GM23338 (cell line): ENCODE measurements around the gene FMN2. TPM values are rescaled to one million over a fixed set of nuclear protein-coding genes. Genes with fewer than 3 reads are reported as not detected.

ENCODE experiments used
- ATAC-seq: fragments of 200-7000 bp; cut with Tn5 transposase; 3 replicates; pipeline ENCODE4 v1.9.1; 2020
- DNase-seq: peaks from one replicate; pipeline ENCODE4 v3.0.0-alpha.2; 2015; ENCODE audit warnings: low spot score
- H2AFZ ChIP-seq: fragments of 200-600 bp; sonication (generic); 2 replicates; pipeline ENCODE4 v1.8.0; 2016; ENCODE audit warnings: antibody characterized with exemption, mild to moderate bottlenecking, moderate library complexity
- H3F3A ChIP-seq: fragments of 200-600 bp; sonication (generic); replicated peaks from 2 replicates; pipeline ENCODE4 v1.8.0; 2017; ENCODE audit warnings: antibody characterized with exemption, mixed run types, low read depth
- H3K27ac ChIP-seq: fragments of 200-600 bp; sonication (generic); 2 replicates; pipeline ENCODE4 v1.6.1; 2016; ENCODE audit warnings: low read depth
- H3K27me3 ChIP-seq: fragments of 200-600 bp; sonication (generic); 2 replicates; pipeline ENCODE4 v1.8.0; 2016; ENCODE audit warnings: mild to moderate bottlenecking, mixed run types, moderate library complexity; ENCODE audit not compliant: insufficient read depth
- H3K36me3 ChIP-seq: fragments of 200-600 bp; sonication (generic); 2 replicates; pipeline ENCODE4 v1.8.0; 2016; ENCODE audit warnings: mild to moderate bottlenecking; ENCODE audit not compliant: insufficient read depth
- H3K4me1 ChIP-seq: fragments of 200-600 bp; sonication (generic); 2 replicates; pipeline ENCODE4 v1.8.0; 2016; ENCODE audit warnings: mild to moderate bottlenecking, moderate library complexity; ENCODE audit not compliant: insufficient read depth
- H3K4me2 ChIP-seq: fragments of 200-600 bp; sonication (generic); 2 replicates; pipeline ENCODE4 v1.7.1; 2017; ENCODE audit warnings: mixed run types
- H3K4me3 ChIP-seq: fragments of 200-600 bp; sonication (generic); 2 replicates; pipeline ENCODE4 v1.6.1; 2016; ENCODE audit warnings: mixed run types
- H3K79me2 ChIP-seq: fragments of 200-600 bp; sonication (generic); replicated peaks from 2 replicates; pipeline ENCODE4 v1.8.0; 2017; ENCODE audit warnings: mild to moderate bottlenecking; ENCODE audit not compliant: insufficient read depth
- H3K9me2 ChIP-seq: fragments of 200-600 bp; sonication (generic); 2 replicates; pipeline ENCODE4 v1.8.0; 2017; ENCODE audit not compliant: insufficient read depth
- H4K20me1 ChIP-seq: fragments of 200-600 bp; sonication (generic); replicated peaks from 2 replicates; pipeline ENCODE4 v1.8.0; 2017; ENCODE audit warnings: mild to moderate bottlenecking; ENCODE audit not compliant: insufficient read depth
- H3K27ac Mint-ChIP-seq: 2 replicates; pipeline ENCODE4 v1.8.0; 2020; ENCODE audit warnings: inconsistent platforms, mild to moderate bottlenecking, moderate library complexity, mixed read lengths
- H3K27me3 Mint-ChIP-seq: 3 replicates; pipeline ENCODE4 v1.8.0; 2022; ENCODE audit warnings: low read depth, mild to moderate bottlenecking, moderate library complexity, mixed read lengths, inconsistent platforms; ENCODE audit not compliant: insufficient read depth, poor library complexity
- H3K36me3 Mint-ChIP-seq: 3 replicates; pipeline ENCODE4 v1.8.0; 2021; ENCODE audit warnings: low read depth, mild to moderate bottlenecking, inconsistent platforms, moderate library complexity, mixed read lengths
- H3K4me1 Mint-ChIP-seq: 3 replicates; pipeline ENCODE4 v1.8.0; 2020; ENCODE audit warnings: mild to moderate bottlenecking, inconsistent platforms, mixed read lengths
- H3K4me3 Mint-ChIP-seq: 3 replicates; pipeline ENCODE4 v1.8.0; 2021; ENCODE audit warnings: moderate library complexity, mild to moderate bottlenecking, inconsistent platforms, mixed read lengths
- H3K9me3 Mint-ChIP-seq: 3 replicates; pipeline ENCODE4 v1.8.0; 2020; ENCODE audit warnings: moderate library complexity, mild to moderate bottlenecking, inconsistent platforms, mixed read lengths
- CREB1 ChIP-seq: fragments of 250-450 bp; sonication (Bioruptor Pico); IDR thresholded peaks from 2 replicates; pipeline ENCODE4 v1.5.0; 2020; ENCODE audit warnings: low read depth, mild to moderate bottlenecking, moderate library complexity
- EZH2 ChIP-seq: fragments of 200-600 bp; sonication (generic); IDR thresholded peaks from one replicate; pipeline ENCODE4 v1.8.0; 2017; ENCODE audit warnings: antibody characterized with exemption, mild to moderate bottlenecking, low read depth; ENCODE audit not compliant: unreplicated experiment
- EZH2phosphoT487 ChIP-seq: fragments of 200-600 bp; sonication (generic); IDR thresholded peaks from one replicate; pipeline ENCODE4 v1.8.1; 2018; ENCODE audit warnings: antibody characterized with exemption; ENCODE audit not compliant: unreplicated experiment
- JUNB ChIP-seq: IDR thresholded peaks from one replicate; pipeline ENCODE4 v1.6.1; 2016; ENCODE audit warnings: antibody characterized with exemption; ENCODE audit not compliant: unreplicated experiment
- STAT1 ChIP-seq: IDR thresholded peaks from one replicate; pipeline ENCODE4 v1.6.1; 2016; ENCODE audit warnings: antibody characterized with exemption; ENCODE audit not compliant: unreplicated experiment
- ZNF114 ChIP-seq: fragments of 250-450 bp; sonication (Bioruptor Pico); IDR thresholded peaks from 2 replicates; pipeline ENCODE4 v1.5.0; 2020; ENCODE audit warnings: mild to moderate bottlenecking, moderate library complexity
- ZNF331 ChIP-seq: fragments of 250-450 bp; sonication (Bioruptor Pico); IDR thresholded peaks from 2 replicates; pipeline ENCODE4 v1.5.0; 2020; ENCODE audit warnings: low read depth, mild to moderate bottlenecking, moderate library complexity
- polyA plus RNA-seq: library from polyadenylated mRNA; unstranded; fragments of >200 nt; fragmentation: Nextera tagmentation; extraction: Ambion mirVana; gene quantifications from 2 replicates; pipeline ENCODE4 v1.2.1, GENCODE V29; 2016
- total RNA-seq: library from RNA; depleted of rRNA; stranded (reverse); fragments of >200 nt; shearing (Covaris generic); gene quantifications from 2 replicates; pipeline ENCODE4 v1.2.3, GENCODE V29; 2014
- TF ChIP-seq, protein P1 (sequence below): IDR thresholded peaks from one replicate; pipeline ENCODE4 v1.6.1; 2018; ENCODE audit warnings: antibody characterized with exemption; ENCODE audit not compliant: unreplicated experiment
- TF ChIP-seq, protein P2 (sequence below), 2 experiments: fragments of 200-600 bp in 1 of 2; sonication (generic) in 1 of 2; conservative IDR thresholded peaks; 2 replicates each; pipeline versions ENCODE4 v1.5.1 to v1.6.1; 2016 to 2017; ENCODE audit warnings: antibody characterized with exemption in 2 of 2, low read depth in 2 of 2, mild to moderate bottlenecking in 2 of 2, moderate library complexity in 1 of 2
- TF ChIP-seq, protein P3 (sequence below): IDR thresholded peaks from 2 replicates; pipeline ENCODE4 v1.6.1; 2016; ENCODE audit warnings: antibody characterized with exemption

Gene FMN2
- total and polyA plus RNA-seq, 2 experiments from 2014 or later: 1.5 to 2.5 TPM

DNA sequence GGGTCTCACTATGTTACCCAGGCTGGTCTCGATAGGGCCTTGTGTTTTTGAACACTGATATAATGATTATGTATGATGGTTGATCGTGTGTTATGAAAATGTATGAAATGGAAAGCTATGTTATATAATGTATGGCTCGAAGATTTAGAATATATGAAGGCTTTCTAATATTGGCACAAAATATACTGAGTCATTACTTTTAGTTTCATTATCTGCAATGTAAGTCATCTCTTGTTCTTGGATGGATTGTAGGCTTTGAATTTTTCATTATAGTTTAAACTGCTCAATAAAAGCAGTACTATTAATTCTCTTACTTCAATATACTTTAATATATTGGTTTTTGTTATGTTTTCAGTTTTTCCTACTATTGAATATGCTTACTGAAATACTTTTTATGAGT lies 10.1 kb downstream of the FMN2 start:
- Mint-ChIP-seq H3K4me1 (peaks cover 27% of the 10 kb centered on the region), H3K27me3 (no peaks in the 10 kb centered on the region), H3K27ac (0 out of 2 replicates have a peak overlapping the region, but pooled peaks have one; percentile 36), H3K9me3 (no peaks in the 10 kb centered on the region), H3K4me3 (no peak overlapping the region), H3K36me3 (no peaks in the 10 kb centered on the region)
- H3K27me3 ChIP-seq: no peaks in the 10 kb centered on the region
- TF ChIP-seq EZH2: no peak
- TF ChIP-seq, protein P1, sequence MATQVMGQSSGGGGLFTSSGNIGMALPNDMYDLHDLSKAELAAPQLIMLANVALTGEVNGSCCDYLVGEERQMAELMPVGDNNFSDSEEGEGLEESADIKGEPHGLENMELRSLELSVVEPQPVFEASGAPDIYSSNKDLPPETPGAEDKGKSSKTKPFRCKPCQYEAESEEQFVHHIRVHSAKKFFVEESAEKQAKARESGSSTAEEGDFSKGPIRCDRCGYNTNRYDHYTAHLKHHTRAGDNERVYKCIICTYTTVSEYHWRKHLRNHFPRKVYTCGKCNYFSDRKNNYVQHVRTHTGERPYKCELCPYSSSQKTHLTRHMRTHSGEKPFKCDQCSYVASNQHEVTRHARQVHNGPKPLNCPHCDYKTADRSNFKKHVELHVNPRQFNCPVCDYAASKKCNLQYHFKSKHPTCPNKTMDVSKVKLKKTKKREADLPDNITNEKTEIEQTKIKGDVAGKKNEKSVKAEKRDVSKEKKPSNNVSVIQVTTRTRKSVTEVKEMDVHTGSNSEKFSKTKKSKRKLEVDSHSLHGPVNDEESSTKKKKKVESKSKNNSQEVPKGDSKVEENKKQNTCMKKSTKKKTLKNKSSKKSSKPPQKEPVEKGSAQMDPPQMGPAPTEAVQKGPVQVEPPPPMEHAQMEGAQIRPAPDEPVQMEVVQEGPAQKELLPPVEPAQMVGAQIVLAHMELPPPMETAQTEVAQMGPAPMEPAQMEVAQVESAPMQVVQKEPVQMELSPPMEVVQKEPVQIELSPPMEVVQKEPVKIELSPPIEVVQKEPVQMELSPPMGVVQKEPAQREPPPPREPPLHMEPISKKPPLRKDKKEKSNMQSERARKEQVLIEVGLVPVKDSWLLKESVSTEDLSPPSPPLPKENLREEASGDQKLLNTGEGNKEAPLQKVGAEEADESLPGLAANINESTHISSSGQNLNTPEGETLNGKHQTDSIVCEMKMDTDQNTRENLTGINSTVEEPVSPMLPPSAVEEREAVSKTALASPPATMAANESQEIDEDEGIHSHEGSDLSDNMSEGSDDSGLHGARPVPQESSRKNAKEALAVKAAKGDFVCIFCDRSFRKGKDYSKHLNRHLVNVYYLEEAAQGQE: no peak
- no peak for DNase-seq
- no peak overlapping the region for H3K4me2 ChIP-seq
- H3K4me3 ChIP-seq: no peak overlapping the region
- H3F3A ChIP-seq: no peaks in the 10 kb centered on the region
- no peaks in the 10 kb centered on the region for H3K79me2 ChIP-seq
- H2AFZ ChIP-seq: no peak overlapping the region
- peaks cover 23% of the 10 kb centered on the region for H3K4me1 ChIP-seq
- ATAC-seq: no peak
- no peaks in the 10 kb centered on the region for H3K9me2 ChIP-seq
- no peaks in the 10 kb centered on the region for H4K20me1 ChIP-seq
- H3K27ac ChIP-seq: no peak overlapping the region
- no peaks in the 10 kb centered on the region for H3K36me3 ChIP-seq

DNA sequence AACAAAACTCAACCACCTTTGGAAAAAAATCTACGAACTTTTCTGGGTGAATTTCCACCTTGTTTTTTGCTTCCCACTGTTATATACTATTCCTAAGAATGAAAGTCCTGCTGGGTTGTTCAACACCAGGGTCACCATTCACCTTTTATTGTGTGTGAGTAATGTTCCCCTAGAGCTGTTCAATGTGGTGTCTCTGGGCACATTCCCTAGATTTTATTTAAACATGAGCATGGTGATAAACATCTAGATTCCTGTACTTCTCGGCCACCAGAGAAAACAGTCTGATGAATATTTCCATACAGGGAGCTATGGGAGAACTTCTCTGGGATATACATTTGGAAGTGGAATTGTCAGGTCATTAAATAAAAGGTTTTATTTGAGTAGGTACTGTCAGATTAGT lies 13.0 kb downstream of the FMN2 start:
- no peak for TF ChIP-seq ZNF114 (CRISPR knock-in tag)
- no peak for TF ChIP-seq EZH2phosphoT487
- no peak for TF ChIP-seq CREB1 (CRISPR knock-in tag)
- TF ChIP-seq, protein P2, sequence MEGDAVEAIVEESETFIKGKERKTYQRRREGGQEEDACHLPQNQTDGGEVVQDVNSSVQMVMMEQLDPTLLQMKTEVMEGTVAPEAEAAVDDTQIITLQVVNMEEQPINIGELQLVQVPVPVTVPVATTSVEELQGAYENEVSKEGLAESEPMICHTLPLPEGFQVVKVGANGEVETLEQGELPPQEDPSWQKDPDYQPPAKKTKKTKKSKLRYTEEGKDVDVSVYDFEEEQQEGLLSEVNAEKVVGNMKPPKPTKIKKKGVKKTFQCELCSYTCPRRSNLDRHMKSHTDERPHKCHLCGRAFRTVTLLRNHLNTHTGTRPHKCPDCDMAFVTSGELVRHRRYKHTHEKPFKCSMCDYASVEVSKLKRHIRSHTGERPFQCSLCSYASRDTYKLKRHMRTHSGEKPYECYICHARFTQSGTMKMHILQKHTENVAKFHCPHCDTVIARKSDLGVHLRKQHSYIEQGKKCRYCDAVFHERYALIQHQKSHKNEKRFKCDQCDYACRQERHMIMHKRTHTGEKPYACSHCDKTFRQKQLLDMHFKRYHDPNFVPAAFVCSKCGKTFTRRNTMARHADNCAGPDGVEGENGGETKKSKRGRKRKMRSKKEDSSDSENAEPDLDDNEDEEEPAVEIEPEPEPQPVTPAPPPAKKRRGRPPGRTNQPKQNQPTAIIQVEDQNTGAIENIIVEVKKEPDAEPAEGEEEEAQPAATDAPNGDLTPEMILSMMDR (conservative IDR thresholded peaks at IDR 0.05; ENCODE audit: low read depth in 2 of 2): no peak
- TF ChIP-seq JUNB: no peak
- TF ChIP-seq, protein P3, sequence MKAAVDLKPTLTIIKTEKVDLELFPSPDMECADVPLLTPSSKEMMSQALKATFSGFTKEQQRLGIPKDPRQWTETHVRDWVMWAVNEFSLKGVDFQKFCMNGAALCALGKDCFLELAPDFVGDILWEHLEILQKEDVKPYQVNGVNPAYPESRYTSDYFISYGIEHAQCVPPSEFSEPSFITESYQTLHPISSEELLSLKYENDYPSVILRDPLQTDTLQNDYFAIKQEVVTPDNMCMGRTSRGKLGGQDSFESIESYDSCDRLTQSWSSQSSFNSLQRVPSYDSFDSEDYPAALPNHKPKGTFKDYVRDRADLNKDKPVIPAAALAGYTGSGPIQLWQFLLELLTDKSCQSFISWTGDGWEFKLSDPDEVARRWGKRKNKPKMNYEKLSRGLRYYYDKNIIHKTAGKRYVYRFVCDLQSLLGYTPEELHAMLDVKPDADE: no peak
- no peak for TF ChIP-seq STAT1
- no peak for TF ChIP-seq EZH2
- TF ChIP-seq ZNF331 (CRISPR knock-in tag): no peak
- no peaks in the 10 kb centered on the region for H4K20me1 ChIP-seq
- Mint-ChIP-seq H3K4me3 (no peak overlapping the region), H3K27me3 (no peaks in the 10 kb centered on the region), H3K27ac (no peak overlapping the region), H3K4me1 (peaks cover 17% of the 10 kb centered on the region), H3K36me3 (no peaks in the 10 kb centered on the region), H3K9me3 (no peaks in the 10 kb centered on the region)
- H3K4me1 ChIP-seq: peaks cover 15% of the 10 kb centered on the region
- no peaks in the 10 kb centered on the region for H3F3A ChIP-seq
- H3K27me3 ChIP-seq: no peaks in the 10 kb centered on the region
- H3K4me3 ChIP-seq: no peak overlapping the region
- no peak overlapping the region for H3K4me2 ChIP-seq
- no peak for DNase-seq
- H3K9me2 ChIP-seq: no peaks in the 10 kb centered on the region
- ATAC-seq: no peak
- H3K36me3 ChIP-seq: no peaks in the 10 kb centered on the region
- no peak overlapping the region for H2AFZ ChIP-seq
- H3K27ac ChIP-seq: no peak overlapping the region
- H3K79me2 ChIP-seq: no peaks in the 10 kb centered on the region
